Measurements from ENCODE around the gene SPP2. TPM values are rescaled to one million over a fixed set of nuclear protein-coding genes. Genes with fewer than 3 reads are reported as not detected.

SPP2 gene
- total RNA-seq, 4 donors from 2014 or later: not detected

GRCh38 chr2:234048049-234048448 is 2.5 kb upstream of the SPP2 start:
- no peak overlapping the region for H3K27ac ChIP-seq
- 86 to 90% methylated on average over 4 of the region's 4 CpGs for WGBS, 2 donors
- no peaks in the 10 kb centered on the region for H3K4me1 ChIP-seq
- no peaks in the 10 kb centered on the region for H3K36me3 ChIP-seq
- no peaks in the 10 kb centered on the region for H3K27me3 ChIP-seq
- TF ChIP-seq POLR2A (IDR thresholded peaks at IDR 0.05): no peak
- TF ChIP-seq EP300 (IDR thresholded peaks at IDR 0.05): no peak
- TF ChIP-seq, protein P1, sequence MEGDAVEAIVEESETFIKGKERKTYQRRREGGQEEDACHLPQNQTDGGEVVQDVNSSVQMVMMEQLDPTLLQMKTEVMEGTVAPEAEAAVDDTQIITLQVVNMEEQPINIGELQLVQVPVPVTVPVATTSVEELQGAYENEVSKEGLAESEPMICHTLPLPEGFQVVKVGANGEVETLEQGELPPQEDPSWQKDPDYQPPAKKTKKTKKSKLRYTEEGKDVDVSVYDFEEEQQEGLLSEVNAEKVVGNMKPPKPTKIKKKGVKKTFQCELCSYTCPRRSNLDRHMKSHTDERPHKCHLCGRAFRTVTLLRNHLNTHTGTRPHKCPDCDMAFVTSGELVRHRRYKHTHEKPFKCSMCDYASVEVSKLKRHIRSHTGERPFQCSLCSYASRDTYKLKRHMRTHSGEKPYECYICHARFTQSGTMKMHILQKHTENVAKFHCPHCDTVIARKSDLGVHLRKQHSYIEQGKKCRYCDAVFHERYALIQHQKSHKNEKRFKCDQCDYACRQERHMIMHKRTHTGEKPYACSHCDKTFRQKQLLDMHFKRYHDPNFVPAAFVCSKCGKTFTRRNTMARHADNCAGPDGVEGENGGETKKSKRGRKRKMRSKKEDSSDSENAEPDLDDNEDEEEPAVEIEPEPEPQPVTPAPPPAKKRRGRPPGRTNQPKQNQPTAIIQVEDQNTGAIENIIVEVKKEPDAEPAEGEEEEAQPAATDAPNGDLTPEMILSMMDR (IDR thresholded peaks at IDR 0.05): no peak
- DNase-seq (ENCODE audit: low spot score in 2 of 2): no peak
- no peak overlapping the region for H3K4me3 ChIP-seq
- H3K9me3 ChIP-seq: no peaks in the 10 kb centered on the region

GRCh38 chr2:234051374-234052070 is 1.0 kb downstream of the SPP2 start:
- no peak overlapping the region for H3K27ac ChIP-seq
- H3K27me3 ChIP-seq: no peaks in the 10 kb centered on the region
- DNase-seq (ENCODE audit: low spot score in 2 of 2): no peak
- no peaks in the 10 kb centered on the region for H3K4me1 ChIP-seq
- WGBS, 2 donors: 83 to 86% methylated on average over 4 of the region's 4 CpGs
- H3K4me3 ChIP-seq: no peak overlapping the region
- no peaks in the 10 kb centered on the region for H3K9me3 ChIP-seq
- TF ChIP-seq POLR2A (IDR thresholded peaks at IDR 0.05) (no peak), EP300 (IDR thresholded peaks at IDR 0.05) (no peak)
- TF ChIP-seq, protein P1 (IDR thresholded peaks at IDR 0.05): no peak
- no peaks in the 10 kb centered on the region for H3K36me3 ChIP-seq

GRCh38 chr2:234058881-234059280 is 8.4 kb downstream of the SPP2 start:
- TF ChIP-seq EP300 (IDR thresholded peaks at IDR 0.05) (no peak), POLR2A (IDR thresholded peaks at IDR 0.05) (no peak)
- TF ChIP-seq, protein P1 (IDR thresholded peaks at IDR 0.05): no peak
- no peaks in the 10 kb centered on the region for H3K4me1 ChIP-seq
- H3K27ac ChIP-seq: no peak overlapping the region
- no peak overlapping the region for H3K4me3 ChIP-seq
- H3K36me3 ChIP-seq: no peaks in the 10 kb centered on the region
- DNase-seq (ENCODE audit: low spot score in 2 of 2): no peak
- H3K27me3 ChIP-seq: no peaks in the 10 kb centered on the region
- 82 to 87% methylated on average over 4 of the region's 4 CpGs for WGBS, 2 donors
- H3K9me3 ChIP-seq: no peaks in the 10 kb centered on the region

GRCh38 chr2:234060236-234060635 is 9.7 kb downstream of the SPP2 start:
- WGBS, 2 donors: 80 to 84% methylated on average over 8 of the region's 8 CpGs
- H3K4me3 ChIP-seq: no peak overlapping the region
- DNase-seq (ENCODE audit: low spot score in 2 of 2): no peak
- H3K27me3 ChIP-seq: no peaks in the 10 kb centered on the region
- H3K4me1 ChIP-seq: no peaks in the 10 kb centered on the region
- H3K27ac ChIP-seq: no peak overlapping the region
- H3K9me3 ChIP-seq: no peaks in the 10 kb centered on the region
- H3K36me3 ChIP-seq: no peaks in the 10 kb centered on the region
- TF ChIP-seq, protein P1 (IDR thresholded peaks at IDR 0.05): no peak
- TF ChIP-seq EP300 (IDR thresholded peaks at IDR 0.05): no peak
- no peak for TF ChIP-seq POLR2A (IDR thresholded peaks at IDR 0.05)

GRCh38 chr2:234061624-234062257 is 11.2 kb downstream of the SPP2 start:
- no peaks in the 10 kb centered on the region for H3K27me3 ChIP-seq
- TF ChIP-seq POLR2A (IDR thresholded peaks at IDR 0.05) (no peak), EP300 (IDR thresholded peaks at IDR 0.05) (no peak)
- TF ChIP-seq, protein P1 (IDR thresholded peaks at IDR 0.05): no peak
- H3K9me3 ChIP-seq: no peaks in the 10 kb centered on the region
- H3K4me3 ChIP-seq: no peak overlapping the region
- no peaks in the 10 kb centered on the region for H3K4me1 ChIP-seq
- H3K27ac ChIP-seq: no peak overlapping the region
- DNase-seq (ENCODE audit: low spot score in 2 of 2): no peak
- no peaks in the 10 kb centered on the region for H3K36me3 ChIP-seq
- WGBS, 2 donors: 49 to 62% methylated on average over 6 of the region's 6 CpGs

All from tibial nerve (tissue), 4 donors.